CD4-positive, alpha-beta T cell treated with Interleukin-6 for 4 hours (primary cell): ENCODE results near the gene DCHS2.

ENCODE experiments used
- DNase-seq: peaks from one replicate; pipeline ENCODE4 v3.0.0-alpha.2; 2020; ENCODE audit warnings: mixed read lengths

The DCHS2 gene, protein sequence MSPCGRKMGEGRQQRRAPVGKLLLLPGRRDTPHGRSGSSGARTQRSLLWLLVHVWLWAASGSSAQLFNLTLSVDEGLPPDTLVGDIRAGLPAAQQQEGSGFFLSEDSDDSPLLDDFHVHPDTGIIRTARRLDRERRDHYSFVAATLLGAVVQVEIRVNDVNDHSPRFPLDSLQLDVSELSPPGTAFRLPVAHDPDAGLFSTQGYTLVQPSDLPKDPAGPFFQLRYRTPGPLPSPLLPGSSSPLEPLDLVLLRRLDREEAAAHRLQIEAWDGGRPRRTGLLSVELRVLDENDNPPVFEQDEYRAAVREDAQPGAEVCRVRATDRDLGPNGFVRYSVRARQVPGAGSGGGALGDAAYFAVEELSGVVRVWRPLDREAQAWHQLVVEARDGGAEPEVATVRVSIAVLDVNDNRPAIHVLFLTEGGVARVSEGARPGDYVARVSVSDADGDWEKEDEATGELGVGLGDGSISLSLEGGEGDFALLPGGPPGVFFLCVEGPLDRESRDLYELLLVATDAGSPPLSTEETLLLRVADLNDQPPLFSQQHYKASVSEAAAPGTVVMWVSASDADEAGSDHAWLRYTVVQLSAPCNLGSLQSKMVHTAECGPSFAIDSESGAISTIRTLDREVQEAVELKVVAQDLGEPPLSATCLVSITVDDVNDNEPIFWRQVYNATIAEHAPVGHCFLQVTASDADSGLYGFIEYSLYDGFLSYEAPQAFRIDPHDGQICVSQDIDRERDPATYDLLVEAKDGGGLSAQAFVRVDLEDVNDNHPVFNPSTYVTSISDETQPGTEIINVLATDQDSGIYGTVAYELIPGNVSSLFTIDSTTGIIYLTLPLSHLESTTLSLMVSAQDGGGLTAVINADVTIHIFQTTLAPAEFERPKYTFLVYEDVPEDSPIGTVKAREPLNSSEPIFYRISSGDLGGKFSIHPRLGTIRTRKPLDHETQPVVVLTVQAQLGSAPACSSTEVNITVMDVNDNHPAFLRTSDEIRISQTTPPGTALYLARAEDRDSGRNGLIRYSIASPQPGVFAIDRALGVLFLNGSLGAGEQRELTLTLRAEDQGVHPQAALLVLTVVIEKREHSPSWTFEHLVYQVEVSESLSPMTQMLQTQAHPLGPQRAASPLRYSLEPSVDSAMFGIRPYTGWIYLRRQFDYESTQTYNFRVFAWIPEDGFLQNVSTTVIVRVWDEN (N-terminal part only)

GRCh38 chr4:154491341-154492271 lies at the start of gene DCHS2:
Gene DCHS2 (minus strand): TSS chr4:154491799. CDS start chr4:154491355, 444 bp downstream.
- no peak for DNase-seq

- no peak for DNase-seq
Measured at GRCh38 chr4:154534296-154534695, 42.7 kb upstream of the DCHS2 start.

- no peak for DNase-seq
Measured at GRCh38 chr4:154529728-154530519, 38.3 kb upstream of the DCHS2 start.

DNA sequence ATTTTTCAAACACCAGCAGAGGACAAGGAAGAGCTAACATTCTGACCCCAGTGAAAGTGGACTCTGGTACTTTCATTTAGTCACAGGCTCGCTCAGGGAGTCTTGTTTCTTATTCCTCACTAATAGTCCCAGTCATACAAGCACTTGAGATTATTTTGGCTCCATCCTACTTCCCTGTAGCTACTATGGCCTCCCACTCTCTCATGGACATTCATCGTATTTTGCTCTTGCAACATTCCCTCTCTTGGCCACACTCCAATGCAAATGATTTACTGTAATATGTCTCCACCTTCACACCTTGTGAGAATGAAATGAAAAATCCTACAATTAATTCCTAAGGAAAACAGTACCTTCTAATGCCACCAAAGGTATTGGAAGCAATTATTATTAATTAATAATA lies 37.3 kb upstream of the DCHS2 start:
- DNase-seq, result no peak

DNA sequence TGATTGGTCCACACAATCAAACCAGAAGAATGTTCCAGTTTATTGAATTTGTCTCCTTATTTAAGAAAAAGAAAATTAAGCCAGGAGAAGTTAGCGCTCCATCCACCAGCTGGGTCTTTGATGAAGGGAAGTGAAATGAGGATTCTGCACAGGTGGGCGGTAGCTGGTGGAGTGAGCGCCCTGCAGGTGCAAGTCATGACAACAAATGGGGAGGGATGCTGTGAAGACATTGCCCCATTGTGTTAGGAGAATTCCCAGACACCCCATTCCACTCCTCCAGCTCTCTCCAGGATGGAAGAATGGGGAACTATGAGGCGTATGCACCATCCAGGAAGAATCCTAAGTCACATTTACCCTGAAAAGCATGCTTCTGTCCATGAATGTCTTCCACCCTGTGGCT lies 35.7 kb upstream of the DCHS2 start:
- DNase-seq, result no peak

- no peak for DNase-seq
Measured at GRCh38 chr4:154526151-154526550, 34.6 kb upstream of the DCHS2 start.

GRCh38 chr4:154521607-154522006 lies 30.0 kb upstream of the DCHS2 start:
- DNase-seq, result no peak

- no peak for DNase-seq
Measured at GRCh38 chr4:154519214-154519613, 27.6 kb upstream of the DCHS2 start.

DNA sequence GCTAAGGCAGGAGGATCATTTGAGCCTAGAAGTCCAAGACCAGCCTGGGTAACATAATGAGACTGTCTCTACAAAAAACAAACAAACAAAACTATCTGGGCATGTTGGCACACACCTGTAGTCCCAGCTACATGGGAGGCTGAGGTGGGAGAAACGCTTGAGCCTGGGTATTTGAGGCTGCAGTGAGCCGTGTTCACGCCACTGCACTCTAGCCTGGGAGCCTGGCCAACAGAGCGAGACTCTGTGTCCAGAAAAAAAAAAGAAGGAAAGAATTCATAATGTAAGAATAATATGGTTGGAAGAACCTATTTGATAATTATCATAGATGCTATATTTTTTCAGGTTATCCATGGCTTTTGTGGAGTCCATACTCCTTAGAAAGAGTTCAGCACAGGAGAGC lies 26.0 kb upstream of the DCHS2 start:
- DNase-seq, result no peak

DNA sequence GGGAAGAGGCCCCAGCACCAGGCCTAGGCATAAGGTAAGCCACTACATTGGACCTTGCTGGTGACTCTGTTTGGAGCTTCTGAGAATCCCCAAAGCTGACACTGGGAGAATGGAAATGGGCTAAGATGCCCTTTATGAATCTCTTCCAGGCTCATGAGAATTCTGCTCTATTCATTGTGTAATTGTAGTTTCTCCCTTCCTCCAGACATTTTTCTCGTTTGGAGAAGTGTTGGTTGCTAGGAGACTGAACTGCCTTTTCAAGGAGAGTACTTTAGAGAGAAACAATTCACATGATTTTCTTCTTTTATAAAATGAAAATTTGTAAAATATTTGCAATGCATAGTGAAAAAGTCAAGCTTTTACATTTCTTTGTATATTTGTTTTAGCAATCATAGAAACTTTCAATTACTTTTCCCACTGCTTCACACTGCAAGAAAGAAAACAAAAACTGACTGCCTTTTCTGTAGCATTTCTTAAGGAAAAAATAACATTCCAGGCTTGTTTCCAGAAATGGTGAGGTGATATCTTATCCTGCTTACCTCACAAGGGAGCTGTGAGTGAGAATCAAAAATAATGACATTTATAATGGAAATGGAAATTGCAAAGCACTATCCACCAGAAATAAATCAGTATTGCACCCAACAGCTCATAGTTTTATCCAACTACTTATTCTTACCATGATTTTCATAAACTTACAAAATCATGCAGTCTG lies 24.9 kb upstream of the DCHS2 start:
- DNase-seq, result no peak

DNA sequence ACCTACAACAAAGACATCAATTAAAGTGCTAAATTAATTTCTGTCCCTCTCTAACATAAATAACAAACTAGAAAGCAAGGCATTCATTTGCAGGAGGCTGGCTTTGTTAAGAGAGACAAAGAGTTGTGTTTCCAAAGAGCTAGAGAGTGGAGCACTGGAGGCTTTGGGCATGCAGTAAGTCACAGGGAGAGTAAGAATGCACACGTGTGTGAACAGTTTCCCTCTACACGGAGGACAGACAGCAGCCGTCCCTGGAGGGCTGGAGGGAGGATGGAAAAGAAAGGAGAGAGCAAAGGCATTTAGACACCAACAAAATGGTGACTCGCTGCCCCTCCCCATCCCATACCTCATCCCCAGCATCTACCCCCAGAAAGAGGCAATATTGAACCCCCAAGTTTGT lies 20.4 kb upstream of the DCHS2 start:
- DNase-seq, result no peak

DNA sequence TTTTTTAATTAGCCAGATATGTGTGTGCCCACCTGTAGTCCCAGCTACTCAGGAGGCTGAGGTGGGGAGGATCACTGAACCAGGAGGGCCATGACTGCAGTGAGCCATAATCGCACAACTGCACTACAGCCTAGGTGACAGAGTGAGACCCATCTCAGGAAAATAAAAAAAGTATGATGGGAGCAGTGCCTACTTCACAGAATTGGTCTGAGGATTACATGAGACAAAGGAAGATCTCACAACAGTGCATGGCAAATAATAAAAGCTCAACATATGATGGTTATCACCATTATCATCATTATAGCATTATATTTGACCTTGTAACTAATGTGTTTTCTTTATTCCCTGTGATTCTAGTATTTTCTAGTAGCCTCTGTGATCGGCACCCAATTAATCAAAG lies 19.9 kb upstream of the DCHS2 start:
- no peak for DNase-seq

DNA sequence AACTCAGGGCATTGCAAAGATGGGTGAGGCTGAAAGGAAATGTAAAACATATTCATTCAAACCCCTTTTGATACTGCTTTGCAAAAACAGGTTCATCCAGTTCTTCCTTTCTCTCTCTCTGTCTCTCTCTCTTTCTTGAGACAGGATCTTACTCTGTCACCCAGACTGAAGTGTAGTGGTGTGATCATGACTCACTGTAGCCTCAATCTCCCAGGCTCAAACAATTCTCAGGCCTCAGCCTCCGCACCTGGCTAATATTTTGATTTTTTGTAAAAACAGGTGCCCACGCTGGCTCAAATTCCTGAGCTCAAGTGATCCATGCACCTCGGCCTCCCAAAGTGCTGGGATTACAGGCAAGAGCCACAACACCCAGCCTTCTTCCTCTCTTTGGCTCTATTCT lies 15.6 kb upstream of the DCHS2 start:
- no peak for DNase-seq

- no peak for DNase-seq
Measured at GRCh38 chr4:154506253-154506652, 14.7 kb upstream of the DCHS2 start.

DNA sequence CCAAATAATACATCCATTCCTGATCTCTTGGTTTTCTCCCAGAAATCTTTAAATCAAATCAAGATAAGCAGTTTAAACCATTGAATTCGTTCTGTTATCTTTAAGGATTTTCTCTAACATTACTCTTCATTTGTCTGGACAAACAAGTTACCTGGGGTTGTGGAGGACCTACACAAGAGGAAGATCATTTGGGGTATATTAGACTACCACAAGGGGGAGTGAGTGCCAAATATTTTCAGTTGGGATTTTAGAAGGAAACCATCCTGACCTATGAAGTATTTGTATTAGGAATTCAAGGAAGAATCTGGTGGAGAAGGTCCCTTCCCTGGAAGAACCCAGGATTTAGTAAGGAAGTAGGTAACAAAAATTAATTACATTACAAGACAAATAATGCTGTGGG lies 12.0 kb upstream of the DCHS2 start:
- DNase-seq, result no peak

DNA sequence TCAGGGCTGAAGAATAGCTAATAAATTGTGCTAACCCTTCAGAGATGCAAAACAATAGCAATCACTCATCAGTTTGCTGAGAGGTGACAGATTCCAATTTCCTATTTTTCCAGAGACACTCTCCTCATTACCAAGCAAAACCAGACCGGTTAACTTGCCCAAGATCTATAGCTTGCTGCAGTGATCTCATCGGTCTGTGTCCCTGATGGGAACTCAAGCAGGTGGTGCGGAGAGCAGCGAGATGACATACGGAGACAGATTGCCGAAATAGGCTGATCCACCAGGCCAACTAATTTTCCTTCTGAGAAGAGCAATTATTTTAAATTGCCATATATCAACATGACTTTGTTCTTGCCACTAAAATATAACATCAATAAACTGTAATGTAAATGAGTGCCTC lies 10.5 kb upstream of the DCHS2 start:
- DNase-seq, result no peak

- DNase-seq, result no peak
Measured at GRCh38 chr4:154497889-154498288, 6.3 kb upstream of the DCHS2 start.

DNA sequence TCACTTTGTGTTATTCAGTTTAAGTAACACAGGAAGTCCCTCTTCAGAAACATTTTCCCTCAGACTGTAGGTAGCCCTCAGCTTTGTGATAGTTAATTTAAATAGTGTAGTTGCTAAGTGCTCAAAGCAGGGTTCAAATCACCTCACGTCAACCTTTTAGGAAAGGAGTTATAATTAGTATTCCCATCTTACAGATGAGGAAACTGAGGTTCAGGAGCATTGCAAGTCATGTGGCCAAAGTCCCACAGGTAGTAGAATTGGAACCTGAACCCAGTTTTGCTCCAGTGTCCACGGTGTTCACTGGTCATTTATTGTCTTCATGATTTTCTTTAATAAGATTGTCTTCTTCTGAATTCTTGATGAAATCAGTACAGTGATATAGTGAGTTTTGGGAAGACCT lies 4.3 kb upstream of the DCHS2 start:
- DNase-seq, result no peak

- no peak for DNase-seq
Measured at GRCh38 chr4:154492288-154492687, 689 bp upstream of the DCHS2 start.

DNA sequence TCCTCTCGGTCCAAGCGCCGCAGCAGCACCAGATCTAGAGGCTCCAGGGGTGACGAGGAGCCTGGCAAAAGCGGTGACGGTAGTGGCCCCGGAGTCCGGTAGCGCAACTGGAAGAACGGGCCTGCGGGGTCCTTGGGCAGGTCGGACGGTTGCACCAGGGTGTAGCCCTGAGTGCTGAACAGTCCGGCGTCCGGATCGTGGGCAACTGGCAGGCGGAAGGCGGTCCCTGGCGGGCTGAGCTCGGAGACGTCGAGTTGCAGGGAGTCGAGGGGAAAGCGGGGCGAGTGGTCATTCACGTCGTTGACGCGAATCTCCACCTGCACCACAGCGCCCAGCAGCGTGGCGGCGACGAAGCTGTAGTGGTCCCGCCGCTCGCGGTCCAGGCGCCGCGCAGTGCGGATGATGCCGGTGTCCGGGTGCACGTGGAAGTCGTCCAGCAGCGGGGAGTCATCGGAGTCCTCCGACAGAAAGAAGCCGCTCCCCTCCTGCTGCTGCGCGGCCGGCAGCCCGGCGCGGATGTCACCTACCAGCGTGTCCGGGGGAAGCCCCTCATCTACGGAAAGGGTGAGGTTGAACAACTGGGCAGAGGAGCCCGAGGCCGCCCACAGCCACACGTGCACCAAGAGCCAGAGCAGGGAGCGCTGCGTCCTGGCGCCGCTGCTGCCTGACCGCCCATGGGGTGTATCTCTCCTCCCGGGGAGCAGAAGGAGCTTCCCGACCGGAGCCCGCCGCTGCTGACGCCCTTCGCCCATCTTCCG lies 837 bp downstream of the DCHS2 start:
- no peak for DNase-seq
